HEK293 (cell line): Measurements from ENCODE around the gene JMJD4.

ENCODE experiments used
- CTCF ChIA-PET: fragments of 350-600 bp; formaldehyde crosslinking; extraction: SDS; loops from one replicate; lab custom pipeline; 2021; ENCODE audit warnings: antibody characterized with exemption; lab: Yijun Ruan, JAX
- POLR2A ChIA-PET: fragments of 300-600 bp; formaldehyde crosslinking; extraction: SDS; loops from one replicate; lab custom pipeline; 2020; ENCODE audit warnings: antibody characterized with exemption, inconsistent platforms; lab: Yijun Ruan, JAX
- H3K27ac ChIP-seq: fragments of 200-500 bp; sonication (Bioruptor generic); 2 replicates; pipeline ENCODE4 v1.5.1; 2014; ENCODE audit warnings: low read depth, low read length, control low read depth, inconsistent platforms; ENCODE audit errors: extremely low read depth
- H3K36me3 ChIP-seq, 2 experiments: fragments of 200-500 bp in 1 of 2; sonication (Bioruptor generic) in 1 of 2; 1 replicate in 1 of 2; 2 replicates in 1 of 2; pipeline ENCODE4 v1.5.1; 2014 to 2017; ENCODE audit warnings: inconsistent platforms in 2 of 2, low read length in 2 of 2; ENCODE audit not compliant: control insufficient read depth in 2 of 2, insufficient read depth in 1 of 2
- H3K4me1 ChIP-seq: fragments of 200-500 bp; sonication (Bioruptor generic); 2 replicates; pipeline ENCODE4 v1.5.1; 2014; ENCODE audit warnings: mild to moderate bottlenecking, low read length, inconsistent platforms; ENCODE audit not compliant: control insufficient read depth, insufficient read depth
- H3K4me3 ChIP-seq: 2 replicates; pipeline ENCODE4 v1.5.1; 2011; ENCODE audit warnings: low read depth, mild to moderate bottlenecking, control low read depth, low read length, moderate library complexity
- H3K9me3 ChIP-seq: fragments of 200-500 bp; sonication (Bioruptor generic); 2 replicates; pipeline ENCODE4 v1.5.1; 2014; ENCODE audit warnings: low read depth, low read length, inconsistent platforms; ENCODE audit not compliant: control insufficient read depth, insufficient read depth
- KLF1 ChIP-seq: fragments of 450-650 bp; formaldehyde crosslinking; IDR thresholded peaks from 2 replicates; pipeline ENCODE4 v1.5.1; 2016; ENCODE audit warnings: missing biosample characterization, missing genetic modification characterization
- KLF9 ChIP-seq: fragments of 450-650 bp; formaldehyde crosslinking; IDR thresholded peaks from 2 replicates; pipeline ENCODE4 v1.5.1; 2016; ENCODE audit warnings: missing biosample characterization, missing genetic modification characterization, low read depth
- MZF1 ChIP-seq: fragments of 450-650 bp; formaldehyde crosslinking; IDR thresholded peaks from 2 replicates; pipeline ENCODE4 v1.5.1; 2017; ENCODE audit warnings: missing biosample characterization, missing genetic modification characterization, borderline replicate concordance
- PRDM4 ChIP-seq: fragments of 450-650 bp; formaldehyde crosslinking; IDR thresholded peaks from 2 replicates; pipeline ENCODE4 v1.5.1; 2017; ENCODE audit warnings: missing biosample characterization, missing genetic modification characterization
- YY1 ChIP-seq: fragments of 450-650 bp; formaldehyde crosslinking; IDR thresholded peaks from 2 replicates; pipeline ENCODE4 v1.5.1; 2018; ENCODE audit warnings: missing biosample characterization, missing genetic modification characterization
- ZBTB48 ChIP-seq: fragments of 450-650 bp; formaldehyde crosslinking; IDR thresholded peaks from 2 replicates; pipeline ENCODE4 v1.5.1; 2016; ENCODE audit warnings: missing biosample characterization, missing genetic modification characterization
- ZNF155 ChIP-seq: fragments of 450-650 bp; formaldehyde crosslinking; IDR thresholded peaks from 2 replicates; pipeline ENCODE4 v1.5.1; 2016; ENCODE audit warnings: missing biosample characterization, missing genetic modification characterization
- ZNF239 ChIP-seq: fragments of 450-650 bp; formaldehyde crosslinking; IDR thresholded peaks from 2 replicates; pipeline ENCODE4 v1.5.1; 2016; ENCODE audit warnings: missing biosample characterization, missing genetic modification characterization
- ZNF394 ChIP-seq: fragments of 450-650 bp; formaldehyde crosslinking; IDR thresholded peaks from 2 replicates; pipeline ENCODE4 v1.5.1; 2016; ENCODE audit warnings: missing biosample characterization, missing genetic modification characterization, mild to moderate bottlenecking, moderate library complexity, borderline replicate concordance
- ZNF398 ChIP-seq: fragments of 450-650 bp; formaldehyde crosslinking; IDR thresholded peaks from 2 replicates; pipeline ENCODE4 v1.5.1; 2017; ENCODE audit warnings: missing biosample characterization, missing genetic modification characterization
- ZNF426 ChIP-seq: fragments of 450-650 bp; formaldehyde crosslinking; IDR thresholded peaks from 2 replicates; pipeline ENCODE4 v1.5.1; 2017; ENCODE audit warnings: missing biosample characterization, missing genetic modification characterization, mild to moderate bottlenecking, inconsistent platforms, moderate library complexity
- ZNF792 ChIP-seq: fragments of 450-650 bp; formaldehyde crosslinking; IDR thresholded peaks from 2 replicates; pipeline ENCODE4 v1.5.1; 2016; ENCODE audit warnings: missing biosample characterization, missing genetic modification characterization
- ZSCAN16 ChIP-seq: fragments of 450-650 bp; formaldehyde crosslinking; IDR thresholded peaks from 2 replicates; pipeline ENCODE4 v1.5.1; 2016; ENCODE audit warnings: missing biosample characterization, missing genetic modification characterization
- ZSCAN18 ChIP-seq: fragments of 450-650 bp; formaldehyde crosslinking; IDR thresholded peaks from 2 replicates; pipeline ENCODE4 v1.5.1; 2016; ENCODE audit warnings: missing biosample characterization, missing genetic modification characterization

JMJD4 gene

GRCh38 chr1:227735539-227736285, 610 bp upstream of the JMJD4 start (continued):
- TF ChIP-seq ZNF239 (tag by site-specific recombination): peak; percentile 67; the same call in 1 of the 2 replicates
- peak; percentile 73; the same call in 1 of the 2 replicates for TF ChIP-seq KLF1 (tag by site-specific recombination)
- TF ChIP-seq YY1 (tag by site-specific recombination): peak; percentile 24; the same call in 1 of the 2 replicates
- TF ChIP-seq ZSCAN16: 0 out of 2 replicates have a peak, but pooled peaks have one; percentile 8
- no peak; the same call in 1 of the 2 replicates for TF ChIP-seq ZNF792 (tag by site-specific recombination)
- TF ChIP-seq PRDM4 (tag by site-specific recombination): no peak
- TF ChIP-seq KLF9 (tag by site-specific recombination): no peak; the same call in 1 of the 2 replicates
- no peak for TF ChIP-seq ZNF155 (tag by site-specific recombination)
- peak; percentile 94 for TF ChIP-seq MZF1 (tag by site-specific recombination)
- TF ChIP-seq ZNF398 (tag by site-specific recombination): peak; percentile 96
- peak; percentile 64; the same call in 1 of the 2 replicates for TF ChIP-seq ZSCAN18 (tag by site-specific recombination)
- peak; percentile 87 for TF ChIP-seq ZBTB48 (tag by site-specific recombination)

GRCh38 chr1:227734546-227734855, 601 bp downstream of the JMJD4 start:
- peak overlapping the region; percentile 75 for H3K4me3 ChIP-seq
- CTCF ChIA-PET: interaction anchor here (0.6 to 1.2 kb wide), 3 partner anchors 26 to 219 kb away, joined by 3 to 4 read pairs (median 3); no protein-coding TSS in a partner anchor
- H3K36me3 ChIP-seq: peaks cover 6 to 49% of the 10 kb centered on the region in 2 experiments; a peak in 2 of 3 replicates
- peaks cover 14% of the 10 kb centered on the region; the same call in 1 of the 2 replicates for H3K4me1 ChIP-seq
- peak overlapping the region; percentile 89; the same call in 1 of the 2 replicates for H3K27ac ChIP-seq
- H3K9me3 ChIP-seq: no peaks in the 10 kb centered on the region
- POLR2A ChIA-PET: interaction anchor here (0.7 to 2.3 kb wide), 9 partner anchors 10 to 215 kb away, joined by 3 to 8 read pairs (median 5); partner anchors contain the start of genes WNT9A and ZNF678
- TF ChIP-seq ZNF394 (tag by site-specific recombination) (peak; percentile 77), ZNF426 (tag by site-specific recombination) (no peak)
